GM19463 (cell line): Measurements from ENCODE around the gene HSPA1B.

Experiments used
- ATAC-seq: cut with Tn5 transposase; IDR thresholded peaks from one replicate; pipeline ENCODE4 v1.9.1; 2021; ENCODE audit warnings: mild to moderate bottlenecking, moderate library complexity; ENCODE audit not compliant: unreplicated experiment

The HSPA1B gene

GRCh38 chr6:31877125-31877650 is 49.6 kb downstream of the HSPA1B start:
- no peak for ATAC-seq

- no peak for ATAC-seq
Observed at GRCh38 chr6:31877651-31878161, 50.2 kb downstream of the HSPA1B start.

- ATAC-seq: no peak
Observed at GRCh38 chr6:31878222-31878621, 50.7 kb downstream of the HSPA1B start.

- ATAC-seq: no peak
Observed at GRCh38 chr6:31878726-31879125, 51.2 kb downstream of the HSPA1B start, which contains the start of gene SLC44A4. Gene SLC44A4 (minus strand): TSS chr6:31878997. CDS start chr6:31878980, 17 bp downstream.

- ATAC-seq: no peak
Observed at GRCh38 chr6:31879143-31879542, 51.6 kb downstream of the HSPA1B start.
